Aorta (tissue), 5 donors: ENCODE measurements around the gene RGS19. TPM values are rescaled to one million over a fixed set of nuclear protein-coding genes. Genes with fewer than 3 reads are reported as not detected.

Source experiments
- ATAC-seq: fragments of 200-7000 bp; cut with Tn5 transposase; one replicate; pipeline ENCODE4 v1.9.1; 2022; ENCODE audit warnings: moderate library complexity; ENCODE audit not compliant: low FRiP score
- DNase-seq, 2 donors: peaks; one replicate each; pipeline ENCODE4 v3.0.0-alpha.2; 2020
- H3K27ac ChIP-seq, 2 donors: one replicate each; pipeline ENCODE4 v1.5.1; 2013; ENCODE audit warnings: low read length in 2 of 2, mild to moderate bottlenecking in 2 of 2, moderate library complexity in 2 of 2, control low read depth in 1 of 2, inconsistent platforms in 1 of 2, low read depth in 1 of 2
- H3K27me3 ChIP-seq, 2 donors: one replicate each; pipeline ENCODE4 v1.6.1; 2013; ENCODE audit warnings: control low read depth in 1 of 2, low read length in 1 of 2, mild to moderate bottlenecking in 1 of 2, moderate library complexity in 1 of 2; ENCODE audit not compliant: insufficient read depth in 2 of 2, control insufficient read depth in 1 of 2
- H3K36me3 ChIP-seq, 2 donors: one replicate each; pipeline ENCODE4 v1.6.1; 2013; ENCODE audit warnings: control low read depth in 1 of 2, low read length in 1 of 2, mild to moderate bottlenecking in 1 of 2; ENCODE audit not compliant: insufficient read depth in 2 of 2, control insufficient read depth in 1 of 2
- H3K4me1 ChIP-seq, 2 donors: one replicate each; pipeline ENCODE4 v1.6.1; 2013; ENCODE audit warnings: low read length in 2 of 2, control low read depth in 1 of 2, mild to moderate bottlenecking in 1 of 2, moderate library complexity in 1 of 2; ENCODE audit not compliant: insufficient read depth in 2 of 2, control insufficient read depth in 1 of 2
- H3K4me3 ChIP-seq, 2 donors: one replicate each; pipeline ENCODE4 v1.5.1; 2013; ENCODE audit warnings: low read length in 2 of 2, control low read depth in 1 of 2, mild to moderate bottlenecking in 1 of 2
- H3K9me3 ChIP-seq: one replicate; pipeline ENCODE4 v1.6.1; 2013; ENCODE audit warnings: mild to moderate bottlenecking, low read length; ENCODE audit not compliant: control insufficient read depth
- WGBS, 2 donors: extraction: QIAGEN DNeasy Blood & Tissue Kit; methylation state at CpG; one replicate each; pipeline ENCODE4 v1.1.7; 2013; 5-methylcytosine and 5-hydroxymethylcytosine counted together
- intact Hi-C, 2 donors: fragments of 100-400 bp; cut with DNase I; formaldehyde crosslinking; loops; one replicate each; pipeline versions ENCODE4 v1.14.2 to v1.15.0; 2022
- microRNA-seq, 2 donors: library from miRNA; unstranded; fragments of <30 nt; microRNA quantifications; one replicate each; pipeline ENCODE4 v1.2.0, GENCODE V29; 2020
- polyA plus RNA-seq, 2 donors: library from polyadenylated mRNA; stranded (reverse); fragments of 200-250 nt; gene quantifications; one replicate each; pipeline ENCODE4 v1.2.3, GENCODE V29; 2013
- total RNA-seq, 2 donors: library from RNA; stranded (reverse); fragmentation: NEBNext Ultra II Directional; extraction: Animal tissue kit (Norgen Biotek cat#: 25700); gene quantifications; one replicate each; pipeline ENCODE4 v1.2.1, GENCODE V29; 2021
- donor health status: healthy with polysubstance abuse.
- donor health status: Bipolar disorder and iron deficiency.
- donor health status: DM: no; HTN: no; CAD: no.
- donor health status: DM: no; HTN: no; CAD: no.
- donor health status: DM: yes; HTN: yes; CAD: no.

Gene RGS19
- total and polyA plus RNA-seq, 4 donors = 10.8 to 23.8 (median 19.6) TPM

DNA sequence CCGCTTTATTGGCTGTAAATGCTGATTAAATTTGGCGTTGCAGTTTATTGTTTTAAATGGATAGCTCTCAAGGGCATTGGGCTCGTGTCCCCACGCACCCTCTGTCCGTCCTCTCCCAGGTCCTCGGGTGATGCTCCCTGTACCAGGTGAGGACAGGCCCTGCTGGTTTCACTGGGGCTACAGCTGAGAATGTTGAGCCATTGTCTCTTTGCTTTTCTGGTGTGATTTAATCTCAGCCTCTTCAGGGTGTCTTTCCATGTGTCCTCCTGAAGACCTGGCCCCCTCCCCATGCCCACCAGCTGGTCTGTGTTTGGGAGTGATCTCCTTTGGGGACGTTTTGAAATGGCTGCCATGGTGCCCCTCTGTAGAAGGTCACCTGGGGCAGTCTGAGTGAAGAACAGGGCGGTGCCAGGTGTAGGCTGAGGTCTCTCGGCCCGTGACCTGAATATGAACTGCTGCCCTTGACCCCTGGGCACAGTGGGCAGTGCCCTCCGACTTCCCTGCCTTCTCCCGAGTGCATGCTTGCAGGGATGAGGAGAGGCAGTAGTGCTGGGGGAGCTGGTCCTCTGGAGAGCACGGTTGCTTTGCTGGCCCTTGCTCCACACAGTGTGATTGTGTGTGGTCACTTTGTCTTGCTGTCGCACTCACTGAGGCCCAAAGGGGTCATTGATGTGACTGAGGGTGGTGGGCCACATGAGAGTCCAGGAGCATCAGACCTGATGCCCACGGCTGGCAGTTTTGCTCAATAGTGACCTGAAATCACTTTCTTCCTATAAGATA, 55.8 kb downstream of the RGS19 start:
- H3K36me3 ChIP-seq = peaks cover 3 to 15% of the 10 kb centered on the region in 2 donors
- no peaks in the 10 kb centered on the region for H3K9me3 ChIP-seq
- H3K27me3 ChIP-seq = no peaks in the 10 kb centered on the region
- no peak overlapping the region for H3K27ac ChIP-seq
- intact Hi-C loops = no loop called here
- 89 to 90% methylated on average over 15 of the region's 15 CpGs for WGBS, 2 donors
- H3K4me1 ChIP-seq = no peaks in the 10 kb centered on the region
- H3K4me3 ChIP-seq = no peak overlapping the region
- ATAC-seq (no peak), DNase-seq (peak in 1 of 2 donors; percentile 12)

Small RNA genes lying within 50 kb of the gene (microRNA-seq; reads per million reads assigned to microRNA genes)
- 0 to 2.0 reads per million in 2 donors for gene MIR6813

Other genes with a start within 250 kb of the RGS19 start
- gene ZBTB46, start 248.3 kb downstream of the RGS19 start, total RNA-seq = 10 to 100 TPM; 17.4 to 22.7 TPM
- 1 to 10 TPM in 1 of 2 donors, under 1 TPM in 1; 0.50 to 2.1 TPM for gene ZBTB46, start 248.3 kb downstream of the RGS19 start, polyA plus RNA-seq
- gene ABHD16B, start 218.0 kb downstream of the RGS19 start, total RNA-seq = not detected
- gene ABHD16B, start 218.0 kb downstream of the RGS19 start, polyA plus RNA-seq = under 1 TPM in 1 of 2 donors, not detected in 1; 0.38 TPM
- 100 to 1,000 TPM in 1 of 2 donors, 10 to 100 TPM in 1; 91.2 to 110 TPM for gene TPD52L2, start 214.2 kb downstream of the RGS19 start, total RNA-seq
- gene TPD52L2, start 214.2 kb downstream of the RGS19 start, polyA plus RNA-seq = 100 to 1,000 TPM in 1 of 2 donors, 10 to 100 TPM in 1; 89.8 to 112 TPM
- gene DNAJC5, start 184.4 kb downstream of the RGS19 start, total RNA-seq = 10 to 100 TPM; 34.6 to 38.1 TPM
- 10 to 100 TPM; 16.2 to 17.2 TPM for gene DNAJC5, start 184.4 kb downstream of the RGS19 start, polyA plus RNA-seq
- gene UCKL1, start 123.1 kb downstream of the RGS19 start, total RNA-seq = 10 to 100 TPM; 27.2 to 39.5 TPM
- gene UCKL1, start 123.1 kb downstream of the RGS19 start, polyA plus RNA-seq = 10 to 100 TPM; 24.3 to 85.0 TPM
- 10 to 100 TPM; 10.8 to 16.5 TPM for gene ZNF512B, start 109.6 kb downstream of the RGS19 start, total RNA-seq
- 10 to 100 TPM in 1 of 2 donors, 1 to 10 TPM in 1; 1.5 to 10.8 TPM for gene ZNF512B, start 109.6 kb downstream of the RGS19 start, polyA plus RNA-seq
- gene SAMD10, start 99.9 kb downstream of the RGS19 start, total RNA-seq = 1 to 10 TPM in 1 of 2 donors, under 1 TPM in 1; 0.84 to 4.1 TPM
- 1 to 10 TPM; 1.8 to 2.0 TPM for gene SAMD10, start 99.9 kb downstream of the RGS19 start, polyA plus RNA-seq
- gene PRPF6, start 98.4 kb downstream of the RGS19 start, total RNA-seq = 10 to 100 TPM; 50.3 to 59.1 TPM
- 10 to 100 TPM; 20.9 to 53.3 TPM for gene PRPF6, start 98.4 kb downstream of the RGS19 start, polyA plus RNA-seq
- 1 to 10 TPM; 1.7 to 2.8 TPM for gene C20orf204, start 43.3 kb downstream of the RGS19 start, total RNA-seq
- gene C20orf204, start 43.3 kb downstream of the RGS19 start, polyA plus RNA-seq = 1 to 10 TPM in 1 of 2 donors, not detected in 1; 2.1 TPM
- 100 to 1,000 TPM in 1 of 2 donors, 10 to 100 TPM in 1; 43.2 to 186 TPM for gene SOX18, start 29.9 kb downstream of the RGS19 start, total RNA-seq
- 1 to 10 TPM; 1.3 to 2.6 TPM for gene SOX18, start 29.9 kb downstream of the RGS19 start, polyA plus RNA-seq
- 10 to 100 TPM; 45.5 to 71.1 TPM for gene TCEA2, start 16.3 kb downstream of the RGS19 start, total RNA-seq
- 10 to 100 TPM; 26.2 to 80.1 TPM for gene TCEA2, start 16.3 kb downstream of the RGS19 start, polyA plus RNA-seq
- 1 to 10 TPM in 1 of 2 donors, under 1 TPM in 1; 0.78 to 2.9 TPM for gene OPRL1, start 564 bp upstream of the RGS19 start, total RNA-seq
- 1 to 10 TPM in 1 of 2 donors, under 1 TPM in 1; 0.72 to 1.1 TPM for gene OPRL1, start 564 bp upstream of the RGS19 start, polyA plus RNA-seq
- not detected for gene LKAAEAR1, start 4.9 kb upstream of the RGS19 start, total RNA-seq
- gene LKAAEAR1, start 4.9 kb upstream of the RGS19 start, polyA plus RNA-seq = not detected
- gene NPBWR2, start 28.0 kb upstream of the RGS19 start, total RNA-seq = not detected
- not detected for gene NPBWR2, start 28.0 kb upstream of the RGS19 start, polyA plus RNA-seq
- gene MYT1, start 84.9 kb upstream of the RGS19 start, total RNA-seq = not detected
- not detected for gene MYT1, start 84.9 kb upstream of the RGS19 start, polyA plus RNA-seq
- gene PCMTD2, start 176.2 kb upstream of the RGS19 start, total RNA-seq = 10 to 100 TPM; 38.7 to 71.4 TPM
- 10 to 100 TPM; 14.9 to 50.2 TPM for gene PCMTD2, start 176.2 kb upstream of the RGS19 start, polyA plus RNA-seq